ENCODE results near the gene VWA8. TPM values are rescaled to one million over a fixed set of nuclear protein-coding genes. Genes with fewer than 3 reads are reported as not detected.
A peak's percentile ranks its signal among the peaks of the same experiment; 100 is the strongest.
"Not testable (repeated sequence)": the region's sequence is repeated elsewhere in the genome, so short reads cannot be mapped to it uniquely, and the experiment has no call there.

Gene VWA8
- total and polyA plus RNA-seq, 4 donors = 4.7 to 26.3 (median 11.9) TPM

DNA sequence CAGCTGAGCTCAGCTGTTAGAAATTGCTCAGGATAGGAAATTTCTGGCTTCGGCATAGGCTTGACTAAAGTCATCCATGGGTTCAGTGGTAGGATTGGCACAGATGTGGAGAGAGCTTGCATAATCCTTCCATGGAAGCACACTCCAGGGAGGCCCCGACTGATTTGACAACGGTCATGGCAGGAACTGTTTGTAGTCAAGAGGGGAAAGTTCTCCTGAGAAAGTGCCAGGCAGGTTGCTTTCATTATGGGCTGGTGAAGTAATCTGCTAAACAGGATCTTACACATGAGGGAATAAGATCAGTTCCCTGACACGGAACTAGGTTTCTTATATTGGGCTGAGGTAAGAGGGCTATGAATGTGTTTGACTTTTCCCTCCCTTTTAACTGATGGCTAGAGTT, 383.5 kb downstream of the VWA8 start:
- DNase-seq = peak; percentile 57 to 87 (median 80)

DNA sequence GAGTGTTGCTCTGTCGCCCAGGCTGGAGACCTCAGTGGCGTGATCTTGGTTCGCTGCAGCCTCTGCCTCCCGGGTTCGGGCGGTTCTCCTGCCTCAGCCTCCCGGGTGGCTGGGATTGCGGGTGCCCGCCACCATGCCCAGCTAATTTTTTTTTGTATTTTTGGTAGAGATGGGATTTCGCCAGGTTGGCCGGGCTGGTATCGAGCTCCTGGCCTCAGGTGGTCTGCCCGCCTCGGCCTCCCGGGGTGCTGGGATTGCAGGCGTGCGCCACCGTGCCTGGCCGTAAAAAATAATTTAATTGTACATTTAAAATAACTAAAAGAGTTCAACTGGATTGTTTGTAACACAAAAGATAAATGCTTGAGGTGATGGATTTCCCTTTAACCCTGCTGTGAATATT, 387.3 kb downstream of the VWA8 start:
- not testable (repeated sequence) for H3K36me3 ChIP-seq (ENCODE audit: control insufficient read depth in 4 of 4, insufficient read depth in 4 of 4, low read length in 4 of 4); H3K9me3 ChIP-seq (ENCODE audit: control insufficient read depth in 4 of 4, insufficient read depth in 3 of 4, low read length in 3 of 4); H3K9ac ChIP-seq (ENCODE audit: insufficient read depth in 1 of 2, low read length in 2 of 2); ATAC-seq (ENCODE audit: insufficient read depth, low FRiP score); H3K27me3 ChIP-seq (ENCODE audit: control insufficient read depth in 3 of 3, insufficient read depth in 3 of 3, low read length in 2 of 3); H3K4me1 ChIP-seq (ENCODE audit: control insufficient read depth in 5 of 5, insufficient read depth in 5 of 5, low read length in 5 of 5); H3K4me3 ChIP-seq; DNase-seq; H3K27ac ChIP-seq (ENCODE audit: low read depth in 1 of 2, low read length in 1 of 2)
- 96 to 98% methylated on average over 19 of the region's 19 CpGs for WGBS, 2 donors

More for the DNA sequence above, 383.5 kb downstream of the VWA8 start:
- WGBS, 2 donors = 10 to 16% methylated on average over 4 of the region's 4 CpGs
- Histone ChIP-seq H3K9ac (ENCODE audit: insufficient read depth in 1 of 2, low read length in 2 of 2) (no peak overlapping the region), H3K27ac (ENCODE audit: low read depth in 1 of 2, low read length in 1 of 2) (peak overlapping the region in 1 of 2 donors; percentile 68), H3K9me3 (ENCODE audit: control insufficient read depth in 4 of 4, insufficient read depth in 3 of 4, low read length in 3 of 4) (no peaks in the 10 kb centered on the region), H3K36me3 (ENCODE audit: control insufficient read depth in 4 of 4, insufficient read depth in 4 of 4, low read length in 4 of 4) (peaks cover 0 to 9% (median 3%) of the 10 kb centered on the region in 4 donors), H3K27me3 (ENCODE audit: control insufficient read depth in 3 of 3, insufficient read depth in 3 of 3, low read length in 2 of 3) (no peaks in the 10 kb centered on the region), H3K4me1 (ENCODE audit: control insufficient read depth in 5 of 5, insufficient read depth in 5 of 5, low read length in 5 of 5) (peaks cover 0 to 9% (median 0%) of the 10 kb centered on the region in 5 donors), H3K4me3 (no peak overlapping the region)
- TF ChIP-seq, protein P1, sequence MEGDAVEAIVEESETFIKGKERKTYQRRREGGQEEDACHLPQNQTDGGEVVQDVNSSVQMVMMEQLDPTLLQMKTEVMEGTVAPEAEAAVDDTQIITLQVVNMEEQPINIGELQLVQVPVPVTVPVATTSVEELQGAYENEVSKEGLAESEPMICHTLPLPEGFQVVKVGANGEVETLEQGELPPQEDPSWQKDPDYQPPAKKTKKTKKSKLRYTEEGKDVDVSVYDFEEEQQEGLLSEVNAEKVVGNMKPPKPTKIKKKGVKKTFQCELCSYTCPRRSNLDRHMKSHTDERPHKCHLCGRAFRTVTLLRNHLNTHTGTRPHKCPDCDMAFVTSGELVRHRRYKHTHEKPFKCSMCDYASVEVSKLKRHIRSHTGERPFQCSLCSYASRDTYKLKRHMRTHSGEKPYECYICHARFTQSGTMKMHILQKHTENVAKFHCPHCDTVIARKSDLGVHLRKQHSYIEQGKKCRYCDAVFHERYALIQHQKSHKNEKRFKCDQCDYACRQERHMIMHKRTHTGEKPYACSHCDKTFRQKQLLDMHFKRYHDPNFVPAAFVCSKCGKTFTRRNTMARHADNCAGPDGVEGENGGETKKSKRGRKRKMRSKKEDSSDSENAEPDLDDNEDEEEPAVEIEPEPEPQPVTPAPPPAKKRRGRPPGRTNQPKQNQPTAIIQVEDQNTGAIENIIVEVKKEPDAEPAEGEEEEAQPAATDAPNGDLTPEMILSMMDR (IDR thresholded peaks at IDR 0.05; ENCODE audit: control extremely low read depth, extremely low read depth) = no peak
- peak; percentile 92 for ATAC-seq (ENCODE audit: insufficient read depth, low FRiP score)

DNA sequence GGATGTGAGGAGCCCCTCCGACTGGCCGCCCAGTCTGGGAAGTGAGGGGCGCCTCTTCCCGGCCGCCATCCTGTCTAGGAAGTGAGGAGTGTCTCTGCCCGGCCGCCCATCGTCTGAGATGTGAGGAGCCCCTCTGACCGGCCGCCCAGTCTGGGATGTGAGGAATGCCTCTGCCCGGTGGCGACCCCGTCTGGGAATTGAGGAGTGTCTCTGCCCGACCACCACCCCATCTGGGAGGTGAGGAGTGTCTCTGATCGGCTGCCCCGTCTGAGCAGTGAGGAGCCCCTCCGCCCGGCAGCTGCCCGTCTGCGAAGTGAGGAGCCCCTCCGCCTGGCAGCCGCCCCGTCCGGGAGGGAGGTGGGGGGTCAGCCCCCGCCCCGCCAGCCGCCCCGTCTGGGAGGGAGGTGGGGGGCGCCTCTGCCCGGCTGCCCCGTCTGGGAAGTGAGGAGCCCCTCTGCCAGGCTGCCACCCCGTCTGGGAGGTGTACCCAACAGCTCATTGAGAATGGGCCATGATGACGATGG, 389.0 kb downstream of the VWA8 start:
- H3K4me1 ChIP-seq (ENCODE audit: control insufficient read depth in 5 of 5, insufficient read depth in 5 of 5, low read length in 5 of 5); H3K4me3 ChIP-seq; H3K27ac ChIP-seq (ENCODE audit: low read depth in 1 of 2, low read length in 1 of 2); ATAC-seq (ENCODE audit: insufficient read depth, low FRiP score); H3K27me3 ChIP-seq (ENCODE audit: control insufficient read depth in 3 of 3, insufficient read depth in 3 of 3, low read length in 2 of 3); H3K9ac ChIP-seq (ENCODE audit: insufficient read depth in 1 of 2, low read length in 2 of 2); H3K9me3 ChIP-seq (ENCODE audit: control insufficient read depth in 4 of 4, insufficient read depth in 3 of 4, low read length in 3 of 4); DNase-seq: not testable (repeated sequence)
- H3K36me3 ChIP-seq (ENCODE audit: control insufficient read depth in 4 of 4, insufficient read depth in 4 of 4, low read length in 4 of 4) = peaks cover 0 to 13% (median 3%) of the 10 kb centered on the region in 4 donors
- 96 to 99% methylated on average over 31 to 33 of the region's 33 CpGs for WGBS, 2 donors

DNA sequence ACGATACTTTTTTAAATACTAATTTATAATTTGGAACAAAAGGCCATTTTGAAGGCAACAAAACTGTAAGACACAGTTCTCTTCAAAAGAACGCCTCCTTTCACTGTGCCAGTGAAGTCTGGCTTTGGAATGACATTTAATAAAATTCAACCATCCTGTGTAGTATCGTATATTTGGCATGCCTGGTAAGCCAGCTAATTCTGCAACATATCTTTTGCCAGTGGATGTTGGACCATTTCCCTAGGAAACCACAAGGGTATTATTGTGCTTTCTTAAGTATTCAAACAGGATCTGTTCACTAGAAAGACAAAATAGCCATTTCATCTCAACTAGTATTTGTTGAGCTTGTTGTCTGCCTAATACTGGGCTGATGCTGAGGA, 391.9 kb downstream of the VWA8 start:
- H3K4me1 ChIP-seq (ENCODE audit: control insufficient read depth in 5 of 5, insufficient read depth in 5 of 5, low read length in 5 of 5) = peaks cover 0 to 13% (median 4%) of the 10 kb centered on the region in 5 donors
- TF ChIP-seq, protein P1 (IDR thresholded peaks at IDR 0.05; ENCODE audit: control extremely low read depth, extremely low read depth) = no peak
- WGBS, 2 donors = 56 to 81% methylated on average over 3 of the region's 3 CpGs
- ATAC-seq (ENCODE audit: insufficient read depth, low FRiP score) (no peak), DNase-seq (no peak)
- no peaks in the 10 kb centered on the region for H3K27me3 ChIP-seq (ENCODE audit: control insufficient read depth in 3 of 3, insufficient read depth in 3 of 3, low read length in 2 of 3)
- no peaks in the 10 kb centered on the region for H3K9me3 ChIP-seq (ENCODE audit: control insufficient read depth in 4 of 4, insufficient read depth in 3 of 4, low read length in 3 of 4)
- H3K36me3 ChIP-seq (ENCODE audit: control insufficient read depth in 4 of 4, insufficient read depth in 4 of 4, low read length in 4 of 4) = peaks cover 0 to 8% (median 0%) of the 10 kb centered on the region in 4 donors
- H3K9ac ChIP-seq (ENCODE audit: insufficient read depth in 1 of 2, low read length in 2 of 2) = no peak overlapping the region
- H3K4me3 ChIP-seq = no peak overlapping the region
- no peak overlapping the region for H3K27ac ChIP-seq (ENCODE audit: low read depth in 1 of 2, low read length in 1 of 2)

Data from lung (tissue), 12 donors.